ENCODE measurements around the gene IGSF8. TPM values are rescaled to one million over a fixed set of nuclear protein-coding genes. Genes with fewer than 3 reads are reported as not detected.

IGSF8 gene
- polyA plus RNA-seq, 1 of the 3 experiments (the other 2 are of a cell fraction): 67.9 TPM

GRCh38 chr1:160066829-160067745 lies 31.3 kb downstream of the IGSF8 start:
- no peaks in the 10 kb centered on the region for H4K20me1 ChIP-seq (ENCODE audit: insufficient read depth)
- no peaks in the 10 kb centered on the region for H3F3A ChIP-seq (replicated peaks; ENCODE audit: insufficient read depth)
- no peak overlapping the region for H3K27ac ChIP-seq (ENCODE audit: low read depth in 2 of 2, low read length in 1 of 2)
- H3K9me2 ChIP-seq: no peaks in the 10 kb centered on the region
- no peaks in the 10 kb centered on the region for H3K9me3 ChIP-seq
- H3K36me3 ChIP-seq (replicated peaks in 1 of 2; ENCODE audit: control insufficient read depth in 1 of 2, insufficient read depth in 2 of 2, low read length in 1 of 2): no peaks in the 10 kb centered on the region
- no peak overlapping the region for H3K4me2 ChIP-seq
- H2AFZ ChIP-seq (ENCODE audit: low read depth): no peak overlapping the region
- H3K79me2 ChIP-seq (ENCODE audit: insufficient read depth): no peaks in the 10 kb centered on the region
- no peak overlapping the region for H3K9ac ChIP-seq
- TF ChIP-seq RXRA (IDR thresholded peaks at IDR 0.05; ENCODE audit: borderline replicate concordance, low read depth): no peak
- no peak for TF ChIP-seq TEAD4 (IDR thresholded peaks at IDR 0.05; ENCODE audit: borderline replicate concordance, insufficient read depth)
- no peak for TF ChIP-seq USF1 (IDR thresholded peaks at IDR 0.05; ENCODE audit: borderline replicate concordance, low read depth)
- TF ChIP-seq YY1 (IDR thresholded peaks at IDR 0.05; ENCODE audit: low read depth): no peak
- no peak for TF ChIP-seq MXI1 (IDR thresholded peaks at IDR 0.05; ENCODE audit: low read depth, low read length)
- TF ChIP-seq PBX3 (IDR thresholded peaks at IDR 0.05): no peak
- no peak for TF ChIP-seq RCOR1 (IDR thresholded peaks at IDR 0.05; ENCODE audit: low read length)
- TF ChIP-seq EZH2phosphoT487 (IDR thresholded peaks at IDR 0.05; ENCODE audit: borderline replicate concordance, low read depth): no peak
- TF ChIP-seq SIN3A (IDR thresholded peaks at IDR 0.05; ENCODE audit: borderline replicate concordance, low read depth, low read length): no peak
- TF ChIP-seq RAD21 (IDR thresholded peaks at IDR 0.05; ENCODE audit: low read length): no peak
- no peak for TF ChIP-seq MAX (IDR thresholded peaks at IDR 0.05; ENCODE audit: low read depth)
- TF ChIP-seq TAF1 (IDR thresholded peaks at IDR 0.05; ENCODE audit: borderline replicate concordance, low read depth, low read length): no peak
- TF ChIP-seq IRF3 (IDR thresholded peaks at IDR 0.05; ENCODE audit: low read depth, low read length): no peak
- TF ChIP-seq EP300 (IDR thresholded peaks at IDR 0.05; ENCODE audit: borderline replicate concordance in 1 of 2, low read depth in 1 of 2, low read length in 1 of 2): no peak
- no peak for TF ChIP-seq POLR2AphosphoS5 (IDR thresholded peaks at IDR 0.05; ENCODE audit: low read depth, low read length)
- TF ChIP-seq FOSL2 (IDR thresholded peaks at IDR 0.05; ENCODE audit: borderline replicate concordance, low read depth): no peak
- no peak for TF ChIP-seq USF2 (IDR thresholded peaks at IDR 0.05; ENCODE audit: borderline replicate concordance, low read depth, low read length)
- no peak for TF ChIP-seq RFX5 (IDR thresholded peaks at IDR 0.05; ENCODE audit: low read length)
- TF ChIP-seq FOXM1 (IDR thresholded peaks at IDR 0.05; ENCODE audit: low read depth): no peak
- no peak overlapping the region for H3K4me3 ChIP-seq (ENCODE audit: low read depth in 2 of 2, low read length in 1 of 2)
- ChIA-PET CTCF (interaction anchor here (1.0 to 10.7 kb wide), 11 partner anchors 10 to 185 kb away, joined by 3 to 74 read pairs (median 6); partner anchors contain the start of gene KCNJ9), POLR2A (no interaction called here)
- no peak for DNase-seq
- H3K4me1 ChIP-seq (ENCODE audit: control insufficient read depth in 1 of 2, insufficient read depth in 2 of 2, low read depth in 1 of 2, low read length in 1 of 2): peaks cover 0 to 9% of the 10 kb centered on the region in 2 experiments; a peak in 1 of 4 replicates
- H3K27me3 ChIP-seq (ENCODE audit: insufficient read depth): peaks cover 59% of the 10 kb centered on the region
- WGBS (ENCODE audit: low lambda C conversion rate): 48% methylated on average over 6 of the region's 6 CpGs

Data from SK-N-SH (cell line).